Measurements from ENCODE around the gene DOCK9. TPM values are rescaled to one million over a fixed set of nuclear protein-coding genes. Genes with fewer than 3 reads are reported as not detected.
A peak's percentile ranks its signal among the peaks of the same experiment; 100 is the strongest.

The DOCK9 gene
- polyA plus RNA-seq, 3 donors, result 0.01 TPM; not detected in 2

DNA sequence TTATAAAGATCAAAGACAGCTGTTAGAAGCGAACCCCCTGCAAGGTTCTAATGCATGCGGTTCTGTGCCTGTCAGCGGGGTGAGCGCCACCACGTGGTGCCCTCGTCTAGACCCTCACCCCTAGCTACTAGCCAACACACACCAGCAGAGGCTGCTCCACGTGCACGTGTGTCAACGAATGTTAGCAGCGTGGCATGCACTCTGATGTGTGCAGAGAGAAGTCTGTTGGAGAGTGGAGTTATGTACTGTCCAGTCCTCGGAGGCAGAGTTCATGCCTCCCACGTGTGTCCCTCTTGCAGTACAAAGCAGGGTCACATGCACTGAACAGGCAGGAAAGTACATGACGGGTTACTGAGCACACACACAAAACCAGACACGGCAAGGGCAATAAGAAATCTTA is 150.4 kb downstream of the DOCK9 start:
- Histone ChIP-seq H3K9me3 (replicated peaks in 1 of 2; ENCODE audit: control insufficient read depth in 1 of 2, insufficient read depth in 1 of 2, low read length in 2 of 2) (no peaks in the 10 kb centered on the region), H4K20me1 (ENCODE audit: insufficient read depth, low read length) (no peaks in the 10 kb centered on the region), H3K4me1 (ENCODE audit: control insufficient read depth in 1 of 2, insufficient read depth in 2 of 2, low read length in 2 of 2) (no peaks in the 10 kb centered on the region), H3K4me3 (replicated peaks in 1 of 3; ENCODE audit: low read depth in 2 of 3, low read length in 3 of 3) (no peak overlapping the region), H3K27ac (ENCODE audit: low read depth in 1 of 2, low read length in 2 of 2) (no peak overlapping the region), H3K9ac (ENCODE audit: insufficient read depth, low read length, poor library complexity, severe bottlenecking) (no peak overlapping the region), H3K27me3 (ENCODE audit: control insufficient read depth in 2 of 2, insufficient read depth in 2 of 2, low read length in 2 of 2) (peaks cover 4 to 11% of the 10 kb centered on the region in 2 donors), H3K79me2 (ENCODE audit: insufficient read depth, low read length) (no peaks in the 10 kb centered on the region), H3K4me2 (replicated peaks; ENCODE audit: extremely low read depth, low read length, poor library complexity, severe bottlenecking) (no peak overlapping the region), H3K36me3 (replicated peaks in 1 of 2; ENCODE audit: control insufficient read depth in 1 of 2, insufficient read depth in 2 of 2, low read length in 2 of 2) (no peaks in the 10 kb centered on the region), H2AFZ (ENCODE audit: insufficient read depth, low read depth, low read length, poor library complexity, severe bottlenecking) (no peak overlapping the region)
- 92% methylated on average over 7 of the region's 14 CpGs for WGBS (ENCODE audit: insufficient coverage)
- peaks cover 0 to 9% (median 0%) of the 10 kb centered on the region in 7 donors for H3K9me3 Mint-ChIP-seq
- no peak overlapping the region for H3K4me3 Mint-ChIP-seq
- H3K27me3 Mint-ChIP-seq (ENCODE audit: low read depth in 3 of 3), result peaks cover 7 to 16% (median 8%) of the 10 kb centered on the region in 3 donors
- no peak for DNase-seq
- no peak overlapping the region for H3K27ac Mint-ChIP-seq
- no peaks in the 10 kb centered on the region for H3K36me3 Mint-ChIP-seq
- TF ChIP-seq, protein P1, sequence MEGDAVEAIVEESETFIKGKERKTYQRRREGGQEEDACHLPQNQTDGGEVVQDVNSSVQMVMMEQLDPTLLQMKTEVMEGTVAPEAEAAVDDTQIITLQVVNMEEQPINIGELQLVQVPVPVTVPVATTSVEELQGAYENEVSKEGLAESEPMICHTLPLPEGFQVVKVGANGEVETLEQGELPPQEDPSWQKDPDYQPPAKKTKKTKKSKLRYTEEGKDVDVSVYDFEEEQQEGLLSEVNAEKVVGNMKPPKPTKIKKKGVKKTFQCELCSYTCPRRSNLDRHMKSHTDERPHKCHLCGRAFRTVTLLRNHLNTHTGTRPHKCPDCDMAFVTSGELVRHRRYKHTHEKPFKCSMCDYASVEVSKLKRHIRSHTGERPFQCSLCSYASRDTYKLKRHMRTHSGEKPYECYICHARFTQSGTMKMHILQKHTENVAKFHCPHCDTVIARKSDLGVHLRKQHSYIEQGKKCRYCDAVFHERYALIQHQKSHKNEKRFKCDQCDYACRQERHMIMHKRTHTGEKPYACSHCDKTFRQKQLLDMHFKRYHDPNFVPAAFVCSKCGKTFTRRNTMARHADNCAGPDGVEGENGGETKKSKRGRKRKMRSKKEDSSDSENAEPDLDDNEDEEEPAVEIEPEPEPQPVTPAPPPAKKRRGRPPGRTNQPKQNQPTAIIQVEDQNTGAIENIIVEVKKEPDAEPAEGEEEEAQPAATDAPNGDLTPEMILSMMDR (IDR thresholded peaks at IDR 0.05), result no peak
- H3K4me1 Mint-ChIP-seq, result peaks cover 3% of the 10 kb centered on the region
- intact Hi-C loops (cut with micrococcal nuclease), result no loop called here

DNA sequence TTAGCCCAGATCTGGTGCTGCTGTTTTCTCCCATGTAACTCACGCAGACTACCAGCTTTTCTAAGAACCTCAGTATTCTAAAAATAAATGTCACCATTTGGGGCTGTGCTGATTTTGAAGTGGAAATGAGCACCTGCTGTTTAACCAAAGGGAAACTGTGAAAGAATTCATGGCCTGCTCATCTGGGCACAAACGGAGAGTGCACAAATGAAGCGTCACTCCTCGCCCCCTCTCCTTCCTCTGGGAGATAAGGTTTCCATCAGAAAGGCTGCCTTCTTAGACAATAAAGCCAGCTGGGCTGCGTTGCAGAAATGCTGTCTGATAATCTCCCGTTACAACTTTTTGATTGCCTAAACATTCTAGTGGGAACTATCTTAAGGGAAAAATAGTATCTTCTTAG is 151.7 kb downstream of the DOCK9 start:
- H3K4me3 ChIP-seq (replicated peaks in 1 of 3; ENCODE audit: low read depth in 2 of 3, low read length in 3 of 3), result no peak overlapping the region
- no peak overlapping the region for H2AFZ ChIP-seq (ENCODE audit: insufficient read depth, low read depth, low read length, poor library complexity, severe bottlenecking)
- peaks cover 3% of the 10 kb centered on the region for H3K4me1 Mint-ChIP-seq
- H3K27me3 Mint-ChIP-seq (ENCODE audit: low read depth in 3 of 3), result peaks cover 6 to 19% (median 7%) of the 10 kb centered on the region in 3 donors
- 100% methylated on average over 4 of the region's 6 CpGs for whole genome bisulfite sequencing (ENCODE audit: insufficient coverage)
- H3K36me3 ChIP-seq (replicated peaks in 1 of 2; ENCODE audit: control insufficient read depth in 1 of 2, insufficient read depth in 2 of 2, low read length in 2 of 2), result no peaks in the 10 kb centered on the region
- no peak overlapping the region for H3K9ac ChIP-seq (ENCODE audit: insufficient read depth, low read length, poor library complexity, severe bottlenecking)
- no peaks in the 10 kb centered on the region for H3K9me3 ChIP-seq (replicated peaks in 1 of 2; ENCODE audit: control insufficient read depth in 1 of 2, insufficient read depth in 1 of 2, low read length in 2 of 2)
- no peaks in the 10 kb centered on the region for H3K79me2 ChIP-seq (ENCODE audit: insufficient read depth, low read length)
- intact Hi-C loops (cut with micrococcal nuclease), result no loop called here
- no peaks in the 10 kb centered on the region for H4K20me1 ChIP-seq (ENCODE audit: insufficient read depth, low read length)
- no peak overlapping the region for H3K4me3 Mint-ChIP-seq
- no peak overlapping the region for H3K4me2 ChIP-seq (replicated peaks; ENCODE audit: extremely low read depth, low read length, poor library complexity, severe bottlenecking)
- no peaks in the 10 kb centered on the region for H3K4me1 ChIP-seq (ENCODE audit: control insufficient read depth in 1 of 2, insufficient read depth in 2 of 2, low read length in 2 of 2)
- peaks cover 4 to 9% of the 10 kb centered on the region in 2 donors for H3K27me3 ChIP-seq (ENCODE audit: control insufficient read depth in 2 of 2, insufficient read depth in 2 of 2, low read length in 2 of 2)
- DNase-seq, result no peak
- H3K36me3 Mint-ChIP-seq, result no peaks in the 10 kb centered on the region
- TF ChIP-seq, protein P1 (IDR thresholded peaks at IDR 0.05), result no peak
- no peak overlapping the region for H3K27ac ChIP-seq (ENCODE audit: low read depth in 1 of 2, low read length in 2 of 2)
- peaks cover 0 to 6% (median 0%) of the 10 kb centered on the region in 7 donors for H3K9me3 Mint-ChIP-seq
- H3K27ac Mint-ChIP-seq, result peak overlapping the region in 1 of 7 donors; percentile 19

Measured in CD14-positive monocyte (primary cell).